ENCODE data around the gene PGAP3. TPM values are rescaled to one million over a fixed set of nuclear protein-coding genes. Genes with fewer than 3 reads are reported as not detected.

Gene PGAP3
- total RNA-seq, 1 donor from 2014 or later = 12.2 TPM

DNA sequence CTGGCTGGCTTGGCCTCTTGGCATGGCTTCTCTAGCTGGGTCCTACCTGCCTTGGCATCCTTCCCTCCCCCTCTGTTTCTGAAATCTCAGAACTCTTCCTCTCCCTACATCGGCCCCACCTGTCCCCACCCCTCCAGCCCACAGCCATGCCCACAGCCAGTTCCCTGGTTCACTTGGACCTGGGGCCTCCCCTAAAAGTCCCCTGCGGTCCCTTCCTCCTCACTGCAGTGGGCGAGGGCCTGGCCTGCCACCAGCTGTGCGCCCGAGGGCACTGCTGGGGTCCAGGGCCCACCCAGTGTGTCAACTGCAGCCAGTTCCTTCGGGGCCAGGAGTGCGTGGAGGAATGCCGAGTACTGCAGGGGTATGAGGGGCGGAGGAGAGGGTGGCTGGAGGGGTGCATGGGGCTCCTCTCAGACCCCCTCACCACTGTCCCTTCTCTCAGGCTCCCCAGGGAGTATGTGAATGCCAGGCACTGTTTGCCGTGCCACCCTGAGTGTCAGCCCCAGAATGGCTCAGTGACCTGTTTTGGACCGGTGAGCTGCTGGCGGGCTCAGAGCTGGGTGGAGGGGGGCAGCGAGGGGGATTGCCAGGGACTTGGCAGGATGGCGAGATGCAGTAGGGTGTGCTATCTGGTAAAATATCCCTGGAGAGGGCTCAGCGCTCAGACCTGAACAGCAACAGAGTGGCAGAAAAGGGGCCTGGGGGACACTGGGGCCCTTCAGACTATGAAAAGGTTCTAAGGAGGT lies 28.4 kb upstream of the PGAP3 start:
- no peak for TF ChIP-seq EZH2 (IDR thresholded peaks at IDR 0.05; ENCODE audit: insufficient read depth, low read length)
- TF ChIP-seq, protein P1, sequence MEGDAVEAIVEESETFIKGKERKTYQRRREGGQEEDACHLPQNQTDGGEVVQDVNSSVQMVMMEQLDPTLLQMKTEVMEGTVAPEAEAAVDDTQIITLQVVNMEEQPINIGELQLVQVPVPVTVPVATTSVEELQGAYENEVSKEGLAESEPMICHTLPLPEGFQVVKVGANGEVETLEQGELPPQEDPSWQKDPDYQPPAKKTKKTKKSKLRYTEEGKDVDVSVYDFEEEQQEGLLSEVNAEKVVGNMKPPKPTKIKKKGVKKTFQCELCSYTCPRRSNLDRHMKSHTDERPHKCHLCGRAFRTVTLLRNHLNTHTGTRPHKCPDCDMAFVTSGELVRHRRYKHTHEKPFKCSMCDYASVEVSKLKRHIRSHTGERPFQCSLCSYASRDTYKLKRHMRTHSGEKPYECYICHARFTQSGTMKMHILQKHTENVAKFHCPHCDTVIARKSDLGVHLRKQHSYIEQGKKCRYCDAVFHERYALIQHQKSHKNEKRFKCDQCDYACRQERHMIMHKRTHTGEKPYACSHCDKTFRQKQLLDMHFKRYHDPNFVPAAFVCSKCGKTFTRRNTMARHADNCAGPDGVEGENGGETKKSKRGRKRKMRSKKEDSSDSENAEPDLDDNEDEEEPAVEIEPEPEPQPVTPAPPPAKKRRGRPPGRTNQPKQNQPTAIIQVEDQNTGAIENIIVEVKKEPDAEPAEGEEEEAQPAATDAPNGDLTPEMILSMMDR (IDR thresholded peaks at IDR 0.05; ENCODE audit: insufficient read depth, low read depth, low read length) = no peak
- no peak overlapping the region for H3K4me2 ChIP-seq (ENCODE audit: low read length)
- H3K4me3 ChIP-seq (ENCODE audit: insufficient read depth, low read depth, low read length) = no peak overlapping the region
- peaks cover 11% of the 10 kb centered on the region for H3K36me3 Mint-ChIP-seq (ENCODE audit: low read depth, unreplicated experiment)
- H3K9ac ChIP-seq (ENCODE audit: low read length) = no peak overlapping the region
- H4K20me1 ChIP-seq (ENCODE audit: insufficient read depth, low read length) = no peaks in the 10 kb centered on the region
- H3K27ac Mint-ChIP-seq (ENCODE audit: unreplicated experiment) = no peak overlapping the region
- H3K27me3 Mint-ChIP-seq (ENCODE audit: low read depth, unreplicated experiment) = no peaks in the 10 kb centered on the region
- no peaks in the 10 kb centered on the region for H3K4me1 ChIP-seq (ENCODE audit: insufficient read depth, low read length)
- H3K27ac ChIP-seq (ENCODE audit: low read depth, low read length) = no peak overlapping the region
- H3K4me1 Mint-ChIP-seq (ENCODE audit: low read depth, unreplicated experiment) = no peaks in the 10 kb centered on the region
- H3K4me3 Mint-ChIP-seq (ENCODE audit: unreplicated experiment) = no peak overlapping the region
- no peaks in the 10 kb centered on the region for H3K79me2 ChIP-seq (ENCODE audit: insufficient read depth, low read length)
- no peak overlapping the region for H2AFZ ChIP-seq (ENCODE audit: low read depth, low read length)
- DNase-seq (ENCODE audit: low read depth) = no peak
- no peaks in the 10 kb centered on the region for H3K9me3 Mint-ChIP-seq (ENCODE audit: unreplicated experiment)
- H3K9me3 ChIP-seq (ENCODE audit: insufficient read depth, low read depth, low read length) = no peaks in the 10 kb centered on the region
- no peaks in the 10 kb centered on the region for H3K27me3 ChIP-seq (ENCODE audit: insufficient read depth, low read length)
- no peak for FAIRE-seq
- peaks cover 14% of the 10 kb centered on the region for H3K36me3 ChIP-seq (ENCODE audit: insufficient read depth, low read length)

DNA sequence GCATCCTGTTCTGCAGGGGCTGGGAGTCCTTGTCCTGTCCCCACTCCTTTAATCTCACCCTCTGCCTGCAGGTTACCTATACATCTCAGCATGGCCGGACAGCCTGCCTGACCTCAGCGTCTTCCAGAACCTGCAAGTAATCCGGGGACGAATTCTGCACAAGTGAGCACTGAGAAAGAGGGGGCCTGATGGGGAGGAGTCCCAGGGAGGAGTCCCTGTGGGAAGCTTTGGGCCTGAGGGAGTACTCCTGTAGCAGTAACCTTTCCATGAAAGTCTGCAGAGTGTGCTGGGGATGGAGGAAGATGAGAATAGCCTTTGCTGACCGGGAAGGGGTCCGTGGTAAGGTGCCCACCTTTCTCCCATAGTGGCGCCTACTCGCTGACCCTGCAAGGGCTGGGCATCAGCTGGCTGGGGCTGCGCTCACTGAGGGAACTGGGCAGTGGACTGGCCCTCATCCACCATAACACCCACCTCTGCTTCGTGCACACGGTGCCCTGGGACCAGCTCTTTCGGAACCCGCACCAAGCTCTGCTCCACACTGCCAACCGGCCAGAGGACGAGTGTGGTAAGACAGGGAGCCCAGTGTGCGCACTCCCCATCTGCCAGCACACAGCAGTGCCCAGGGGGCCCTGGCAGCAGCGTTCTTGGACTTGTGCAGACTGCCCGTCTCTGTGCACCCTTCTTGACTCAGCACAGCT lies 27.7 kb upstream of the PGAP3 start:
- Mint-ChIP-seq H3K36me3 (ENCODE audit: low read depth, unreplicated experiment) (peaks cover 11% of the 10 kb centered on the region), H3K4me1 (ENCODE audit: low read depth, unreplicated experiment) (no peaks in the 10 kb centered on the region), H3K27ac (ENCODE audit: unreplicated experiment) (no peak overlapping the region), H3K27me3 (ENCODE audit: low read depth, unreplicated experiment) (no peaks in the 10 kb centered on the region), H3K4me3 (ENCODE audit: unreplicated experiment) (no peak overlapping the region), H3K9me3 (ENCODE audit: unreplicated experiment) (no peaks in the 10 kb centered on the region)
- Histone ChIP-seq H3K4me2 (ENCODE audit: low read length) (no peak overlapping the region), H3K27me3 (ENCODE audit: insufficient read depth, low read length) (no peaks in the 10 kb centered on the region), H3K4me1 (ENCODE audit: insufficient read depth, low read length) (no peaks in the 10 kb centered on the region), H3K36me3 (ENCODE audit: insufficient read depth, low read length) (peaks cover 15% of the 10 kb centered on the region), H3K79me2 (ENCODE audit: insufficient read depth, low read length) (no peaks in the 10 kb centered on the region), H3K9ac (ENCODE audit: low read length) (no peak overlapping the region), H3K4me3 (ENCODE audit: insufficient read depth, low read depth, low read length) (no peak overlapping the region), H3K9me3 (ENCODE audit: insufficient read depth, low read depth, low read length) (no peaks in the 10 kb centered on the region), H3K27ac (ENCODE audit: low read depth, low read length) (no peak overlapping the region), H4K20me1 (ENCODE audit: insufficient read depth, low read length) (peaks cover under 1% of the 10 kb centered on the region), H2AFZ (ENCODE audit: low read depth, low read length) (no peak overlapping the region)
- FAIRE-seq (no peak), DNase-seq (ENCODE audit: low read depth) (no peak)
- TF ChIP-seq EZH2 (IDR thresholded peaks at IDR 0.05; ENCODE audit: insufficient read depth, low read length) = no peak
- TF ChIP-seq, protein P1 (IDR thresholded peaks at IDR 0.05; ENCODE audit: insufficient read depth, low read depth, low read length) = no peak

GRCh38 chr17:39714234-39714633 lies 26.4 kb upstream of the PGAP3 start:
- Histone ChIP-seq H3K4me2 (ENCODE audit: low read length) (no peak overlapping the region), H3K27ac (ENCODE audit: low read depth, low read length) (no peak overlapping the region), H3K79me2 (ENCODE audit: insufficient read depth, low read length) (no peaks in the 10 kb centered on the region), H3K36me3 (ENCODE audit: insufficient read depth, low read length) (peaks cover 17% of the 10 kb centered on the region), H3K4me1 (ENCODE audit: insufficient read depth, low read length) (no peaks in the 10 kb centered on the region), H3K9me3 (ENCODE audit: insufficient read depth, low read depth, low read length) (no peaks in the 10 kb centered on the region), H4K20me1 (ENCODE audit: insufficient read depth, low read length) (peaks cover 6% of the 10 kb centered on the region), H2AFZ (ENCODE audit: low read depth, low read length) (no peak overlapping the region), H3K27me3 (ENCODE audit: insufficient read depth, low read length) (no peaks in the 10 kb centered on the region), H3K4me3 (ENCODE audit: insufficient read depth, low read depth, low read length) (no peak overlapping the region), H3K9ac (ENCODE audit: low read length) (no peak overlapping the region)
- H3K4me3 Mint-ChIP-seq (ENCODE audit: unreplicated experiment) = no peak overlapping the region
- TF ChIP-seq, protein P1 (IDR thresholded peaks at IDR 0.05; ENCODE audit: insufficient read depth, low read depth, low read length) = no peak
- TF ChIP-seq EZH2 (IDR thresholded peaks at IDR 0.05; ENCODE audit: insufficient read depth, low read length) = no peak
- no peaks in the 10 kb centered on the region for H3K4me1 Mint-ChIP-seq (ENCODE audit: low read depth, unreplicated experiment)
- no peaks in the 10 kb centered on the region for H3K9me3 Mint-ChIP-seq (ENCODE audit: unreplicated experiment)
- H3K27ac Mint-ChIP-seq (ENCODE audit: unreplicated experiment) = no peak overlapping the region
- H3K27me3 Mint-ChIP-seq (ENCODE audit: low read depth, unreplicated experiment) = no peaks in the 10 kb centered on the region
- FAIRE-seq = no peak
- DNase-seq (ENCODE audit: low read depth) = no peak
- H3K36me3 Mint-ChIP-seq (ENCODE audit: low read depth, unreplicated experiment) = peaks cover 7% of the 10 kb centered on the region
